Measurements from ENCODE around the gene SRSF10.
A peak's percentile ranks its signal among the peaks of the same experiment; 100 is the strongest.

SRSF10 gene

GRCh38 chr1:23964235-23964668 lies 15.9 kb downstream of the SRSF10 start:
- Histone ChIP-seq H3K36me3 (ENCODE audit: insufficient read depth, low read length) (peaks cover 86% of the 10 kb centered on the region), H3K9me3 (ENCODE audit: low read length) (no peaks in the 10 kb centered on the region), H3K79me2 (ENCODE audit: insufficient read depth, low read length) (peaks cover 20% of the 10 kb centered on the region), H3K4me3 (ENCODE audit: low read depth, low read length, poor library complexity, severe bottlenecking) (no peak overlapping the region), H3K27ac (ENCODE audit: low read depth, low read length, poor library complexity, severe bottlenecking) (peak overlapping the region; percentile 43), H3K4me2 (ENCODE audit: low read length) (no peak overlapping the region), H3K4me1 (ENCODE audit: insufficient read depth, low read length, severe bottlenecking) (peaks cover 42% of the 10 kb centered on the region), H3K9ac (ENCODE audit: low read length) (no peak overlapping the region), H3K9me2 (ENCODE audit: low read depth, low read length) (no peaks in the 10 kb centered on the region), H4K20me1 (ENCODE audit: insufficient read depth, low read length) (no peaks in the 10 kb centered on the region), H3K27me3 (ENCODE audit: insufficient read depth, low read length) (no peaks in the 10 kb centered on the region), H3F3A (ENCODE audit: insufficient read depth, low read length) (peaks cover 46% of the 10 kb centered on the region), H2AFZ (ENCODE audit: low read length) (no peak overlapping the region)
- TF ChIP-seq EZH2 (IDR thresholded peaks at IDR 0.05; ENCODE audit: borderline replicate concordance, low read length) (no peak), CTCF (IDR thresholded peaks at IDR 0.05; ENCODE audit: low read length) (no peak)

GRCh38 chr1:23963617-23964234 lies 16.4 kb downstream of the SRSF10 start:
- H3K4me2 ChIP-seq (ENCODE audit: low read length), result no peak overlapping the region
- H3K27ac ChIP-seq (ENCODE audit: low read depth, low read length, poor library complexity, severe bottlenecking), result peak overlapping the region; percentile 2

GRCh38 chr1:23960291-23961020 lies 19.7 kb downstream of the SRSF10 start:
- Histone ChIP-seq H3K9me3 (ENCODE audit: low read length) (no peaks in the 10 kb centered on the region), H3K27me3 (ENCODE audit: insufficient read depth, low read length) (no peaks in the 10 kb centered on the region), H3K4me1 (ENCODE audit: insufficient read depth, low read length, severe bottlenecking) (peaks cover 50% of the 10 kb centered on the region), H3K79me2 (ENCODE audit: insufficient read depth, low read length) (peaks cover 16% of the 10 kb centered on the region), H3K4me2 (ENCODE audit: low read length) (peak overlapping the region; percentile 66), H3K4me3 (ENCODE audit: low read depth, low read length, poor library complexity, severe bottlenecking) (peak overlapping the region; percentile 89), H3K9me2 (ENCODE audit: low read depth, low read length) (no peaks in the 10 kb centered on the region), H2AFZ (ENCODE audit: low read length) (no peak overlapping the region), H3K36me3 (ENCODE audit: insufficient read depth, low read length) (peaks cover 48% of the 10 kb centered on the region), H4K20me1 (ENCODE audit: insufficient read depth, low read length) (no peaks in the 10 kb centered on the region), H3F3A (ENCODE audit: insufficient read depth, low read length) (peaks cover 23% of the 10 kb centered on the region), H3K9ac (ENCODE audit: low read length) (peak overlapping the region; percentile 97), H3K27ac (ENCODE audit: low read depth, low read length, poor library complexity, severe bottlenecking) (peak overlapping the region; percentile 89)
- TF ChIP-seq CTCF (IDR thresholded peaks at IDR 0.05; ENCODE audit: low read length) (no peak), EZH2 (IDR thresholded peaks at IDR 0.05; ENCODE audit: borderline replicate concordance, low read length) (no peak)

More at GRCh38 chr1:23963617-23964234, 16.4 kb downstream of the SRSF10 start:
- Histone ChIP-seq H3K36me3 (ENCODE audit: insufficient read depth, low read length) (peaks cover 80% of the 10 kb centered on the region), H2AFZ (ENCODE audit: low read length) (no peak overlapping the region), H3K9ac (ENCODE audit: low read length) (no peak overlapping the region), H4K20me1 (ENCODE audit: insufficient read depth, low read length) (no peaks in the 10 kb centered on the region), H3F3A (ENCODE audit: insufficient read depth, low read length) (peaks cover 44% of the 10 kb centered on the region), H3K4me1 (ENCODE audit: insufficient read depth, low read length, severe bottlenecking) (peaks cover 43% of the 10 kb centered on the region), H3K4me3 (ENCODE audit: low read depth, low read length, poor library complexity, severe bottlenecking) (no peak overlapping the region), H3K9me2 (ENCODE audit: low read depth, low read length) (no peaks in the 10 kb centered on the region), H3K9me3 (ENCODE audit: low read length) (no peaks in the 10 kb centered on the region), H3K27me3 (ENCODE audit: insufficient read depth, low read length) (no peaks in the 10 kb centered on the region), H3K79me2 (ENCODE audit: insufficient read depth, low read length) (peaks cover 20% of the 10 kb centered on the region)
- TF ChIP-seq EZH2 (IDR thresholded peaks at IDR 0.05; ENCODE audit: borderline replicate concordance, low read length) (no peak), CTCF (IDR thresholded peaks at IDR 0.05; ENCODE audit: low read length) (no peak)
